Omental fat pad (tissue), 4 donors: ENCODE results near the gene CST11. TPM values are rescaled to one million over a fixed set of nuclear protein-coding genes. Genes with fewer than 3 reads are reported as not detected.

Experiments used
- ATAC-seq: fragments of 150-250 bp; one replicate; pipeline ENCODE4 v1.9.1; 2016; ENCODE audit warnings: mild to moderate bottlenecking, moderate library complexity; ENCODE audit not compliant: low FRiP score
- DNase-seq: peaks from one replicate; pipeline ENCODE4 v3.0.0-alpha.2; 2019; ENCODE audit warnings: low spot score
- total RNA-seq, 4 donors: library from RNA; depleted of rRNA; stranded (reverse); fragments of >200 nt; gene quantifications; one replicate each; pipeline ENCODE4 v1.1.0, GENCODE V29; 2016
- TF ChIP-seq, protein P1 (sequence below), 3 donors: fragments of 450-650 bp; IDR thresholded peaks; one replicate each; pipeline ENCODE4 v1.5.1; 2016 to 2017; ENCODE audit warnings: antibody characterized with exemption in 3 of 3, mild to moderate bottlenecking in 3 of 3, moderate library complexity in 2 of 3

Gene CST11
- total RNA-seq, 4 donors from 2014 or later = not detected

- ATAC-seq (no peak), DNase-seq (no peak)
- TF ChIP-seq, protein P1, sequence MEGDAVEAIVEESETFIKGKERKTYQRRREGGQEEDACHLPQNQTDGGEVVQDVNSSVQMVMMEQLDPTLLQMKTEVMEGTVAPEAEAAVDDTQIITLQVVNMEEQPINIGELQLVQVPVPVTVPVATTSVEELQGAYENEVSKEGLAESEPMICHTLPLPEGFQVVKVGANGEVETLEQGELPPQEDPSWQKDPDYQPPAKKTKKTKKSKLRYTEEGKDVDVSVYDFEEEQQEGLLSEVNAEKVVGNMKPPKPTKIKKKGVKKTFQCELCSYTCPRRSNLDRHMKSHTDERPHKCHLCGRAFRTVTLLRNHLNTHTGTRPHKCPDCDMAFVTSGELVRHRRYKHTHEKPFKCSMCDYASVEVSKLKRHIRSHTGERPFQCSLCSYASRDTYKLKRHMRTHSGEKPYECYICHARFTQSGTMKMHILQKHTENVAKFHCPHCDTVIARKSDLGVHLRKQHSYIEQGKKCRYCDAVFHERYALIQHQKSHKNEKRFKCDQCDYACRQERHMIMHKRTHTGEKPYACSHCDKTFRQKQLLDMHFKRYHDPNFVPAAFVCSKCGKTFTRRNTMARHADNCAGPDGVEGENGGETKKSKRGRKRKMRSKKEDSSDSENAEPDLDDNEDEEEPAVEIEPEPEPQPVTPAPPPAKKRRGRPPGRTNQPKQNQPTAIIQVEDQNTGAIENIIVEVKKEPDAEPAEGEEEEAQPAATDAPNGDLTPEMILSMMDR (IDR thresholded peaks at IDR 0.05) = no peak
Observed at GRCh38 chr20:23445596-23446217, 7.0 kb downstream of the CST11 start.

- TF ChIP-seq, protein P1 (IDR thresholded peaks at IDR 0.05) = no peak
- DNase-seq = no peak
- no peak for ATAC-seq
Observed at GRCh38 chr20:23444859-23445258, 7.8 kb downstream of the CST11 start.

GRCh38 chr20:23442436-23442835 is 10.2 kb downstream of the CST11 start:
- TF ChIP-seq, protein P1 (IDR thresholded peaks at IDR 0.05) = no peak
- no peak for DNase-seq
- no peak for ATAC-seq

GRCh38 chr20:23441850-23442313 is 10.8 kb downstream of the CST11 start:
- DNase-seq = peak; percentile 52
- TF ChIP-seq, protein P1 (IDR thresholded peaks at IDR 0.05) = peak in 1 of 3 donors; percentile 32
- ATAC-seq = peak; percentile 65

DNA sequence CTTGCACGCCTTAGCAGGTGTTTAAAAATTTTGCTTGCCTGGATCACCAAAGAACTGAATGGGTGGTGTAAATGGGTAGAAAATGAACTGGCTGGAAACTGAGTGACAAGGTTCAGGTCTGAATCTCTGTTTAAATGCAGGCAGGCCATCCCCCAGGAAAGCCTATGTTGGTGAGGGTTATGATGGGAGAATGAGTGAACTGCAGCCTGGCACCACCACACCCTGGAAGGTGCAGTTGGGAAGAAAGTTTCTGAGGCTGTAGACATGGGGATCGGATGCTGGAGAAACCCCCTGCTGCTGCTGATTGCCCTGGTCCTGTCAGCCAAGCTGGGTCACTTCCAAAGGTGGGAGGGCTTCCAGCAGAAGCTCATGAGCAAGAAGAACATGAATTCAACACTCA is 12.7 kb downstream of the CST11 start:
- TF ChIP-seq, protein P1 (IDR thresholded peaks at IDR 0.05) = no peak
- no peak for DNase-seq
- no peak for ATAC-seq

DNA sequence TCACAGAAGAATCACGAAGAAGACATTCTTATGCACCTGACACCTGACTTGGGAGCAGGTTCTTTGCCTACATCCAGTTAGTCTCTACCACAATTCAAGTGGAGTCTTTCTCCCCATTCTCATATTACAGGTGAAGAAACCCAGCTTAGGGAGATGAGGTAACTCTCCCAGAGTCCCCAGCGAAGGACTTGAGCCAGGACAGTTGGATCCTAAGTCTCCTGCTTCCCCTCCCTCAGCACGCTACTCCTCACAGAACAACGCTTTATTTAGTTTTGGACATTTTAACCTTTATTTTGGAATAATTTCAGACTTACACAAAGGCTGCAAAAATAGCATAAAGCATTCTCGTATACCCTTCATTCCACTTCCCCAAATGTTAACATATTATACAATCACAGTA is 14.0 kb downstream of the CST11 start:
- TF ChIP-seq, protein P1 (IDR thresholded peaks at IDR 0.05) = no peak
- DNase-seq = no peak
- ATAC-seq = no peak
